HFFc6 (cell line): ENCODE data around the gene FARS2. TPM values are rescaled to one million over a fixed set of nuclear protein-coding genes. Genes with fewer than 3 reads are reported as not detected.
A peak's percentile ranks its signal among the peaks of the same experiment; 100 is the strongest.
"Not testable (repeated sequence)": the region's sequence is repeated elsewhere in the genome, so short reads cannot be mapped to it uniquely, and the experiment has no call there.

Experiments
- DNase-seq: peaks from one replicate; pipeline ENCODE4 v3.0.0-alpha.2; 2018
- H3K27ac Mint-ChIP-seq: 2 replicates; pipeline ENCODE4 v1.8.0; 2020; ENCODE audit warnings: mild to moderate bottlenecking, mixed read lengths
- H3K27me3 Mint-ChIP-seq: 2 replicates; pipeline ENCODE4 v1.8.0; 2021; ENCODE audit warnings: mild to moderate bottlenecking, moderate library complexity, mixed read lengths; ENCODE audit not compliant: insufficient read depth
- H3K36me3 Mint-ChIP-seq: 2 replicates; pipeline ENCODE4 v1.8.0; 2021; ENCODE audit warnings: low read depth, mixed read lengths
- H3K4me1 Mint-ChIP-seq: 2 replicates; pipeline ENCODE4 v1.8.0; 2020; ENCODE audit warnings: low read depth, mixed read lengths
- H3K4me3 Mint-ChIP-seq: 2 replicates; pipeline ENCODE4 v1.8.0; 2020; ENCODE audit warnings: mild to moderate bottlenecking, moderate library complexity, mixed read lengths
- H3K9me3 Mint-ChIP-seq: 2 replicates; pipeline ENCODE4 v1.8.0; 2020; ENCODE audit warnings: mild to moderate bottlenecking, mixed read lengths
- CTCF ChIP-seq: fragments of 200-600 bp; sonication (generic); IDR thresholded peaks from 2 replicates; pipeline ENCODE4 v1.5.0; 2021; ENCODE audit warnings: antibody characterized with exemption, mild to moderate bottlenecking
- total RNA-seq, 6 experiments: library from RNA; stranded (reverse); fragmentation: NEBNext Ultra II Directional; extraction: Animal tissue kit (Norgen Biotek cat#: 25700); gene quantifications; 2 replicates in 1 of 6; 3 replicates in 5 of 6; pipeline ENCODE4 v1.2.3, GENCODE V29; 2021

The FARS2 gene
- total RNA-seq, 6 experiments from 2014 or later, result 11.5 to 16.4 (median 13.1) TPM

- TF ChIP-seq CTCF, result no peak
- H3K36me3 Mint-ChIP-seq, result peaks cover 24% of the 10 kb centered on the region
Measured at GRCh38 chr6:5656226-5656625, 394.9 kb downstream of the FARS2 start.

GRCh38 chr6:5656695-5657094 is 395.4 kb downstream of the FARS2 start:
- H3K9me3 Mint-ChIP-seq, H3K27ac Mint-ChIP-seq, H3K27me3 Mint-ChIP-seq: not testable (repeated sequence)

More at GRCh38 chr6:5656226-5656625, 394.9 kb downstream of the FARS2 start:
- DNase-seq, result no peak
- Mint-ChIP-seq H3K4me1 (peaks cover 60% of the 10 kb centered on the region), H3K9me3 (no peaks in the 10 kb centered on the region), H3K27ac (peak overlapping the region; percentile 27; the same call in 1 of the 2 replicates), H3K27me3 (no peaks in the 10 kb centered on the region), H3K4me3 (no peak overlapping the region)

GRCh38 chr6:5657684-5658430 is 396.5 kb downstream of the FARS2 start:
- DNase-seq, result peak; percentile 57
- Mint-ChIP-seq H3K4me1 (peaks cover 60% of the 10 kb centered on the region), H3K36me3 (peaks cover 26% of the 10 kb centered on the region), H3K4me3 (peak overlapping the region; percentile 33), H3K9me3 (no peaks in the 10 kb centered on the region), H3K27ac (peak overlapping the region; percentile 88), H3K27me3 (no peaks in the 10 kb centered on the region; the same call in 1 of the 2 replicates)
- no peak for TF ChIP-seq CTCF

More at GRCh38 chr6:5656695-5657094, 395.4 kb downstream of the FARS2 start:
- DNase-seq, H3K4me3 Mint-ChIP-seq: not testable (repeated sequence)
- peaks cover 26% of the 10 kb centered on the region for H3K36me3 Mint-ChIP-seq
- peaks cover 60% of the 10 kb centered on the region for H3K4me1 Mint-ChIP-seq

DNA sequence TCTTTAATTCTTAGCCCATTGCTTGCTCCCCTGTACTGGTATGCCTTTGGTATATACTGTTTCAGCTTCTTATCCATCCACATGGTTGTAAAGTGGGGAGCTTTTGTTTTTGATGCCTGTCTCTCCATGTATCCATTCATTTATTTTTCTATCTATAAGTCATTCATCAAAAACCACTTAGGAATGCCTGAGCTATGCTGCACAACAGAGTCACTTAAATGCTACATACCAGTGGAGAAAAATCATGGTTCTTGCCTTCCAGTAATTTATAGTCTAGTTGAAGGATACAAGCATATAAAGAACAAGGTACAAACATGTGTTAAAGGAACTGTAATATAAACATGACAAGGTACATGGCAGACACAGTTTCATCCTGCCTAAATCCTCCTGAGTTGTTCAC is 398.2 kb downstream of the FARS2 start:
- Mint-ChIP-seq H3K9me3 (no peaks in the 10 kb centered on the region), H3K4me3 (no peak overlapping the region), H3K36me3 (peaks cover 26% of the 10 kb centered on the region), H3K4me1 (peaks cover 55% of the 10 kb centered on the region), H3K27ac (no peak overlapping the region; the same call in 1 of the 2 replicates), H3K27me3 (no peaks in the 10 kb centered on the region; the same call in 1 of the 2 replicates)
- peak; percentile 38 for DNase-seq
- TF ChIP-seq CTCF, result no peak

DNA sequence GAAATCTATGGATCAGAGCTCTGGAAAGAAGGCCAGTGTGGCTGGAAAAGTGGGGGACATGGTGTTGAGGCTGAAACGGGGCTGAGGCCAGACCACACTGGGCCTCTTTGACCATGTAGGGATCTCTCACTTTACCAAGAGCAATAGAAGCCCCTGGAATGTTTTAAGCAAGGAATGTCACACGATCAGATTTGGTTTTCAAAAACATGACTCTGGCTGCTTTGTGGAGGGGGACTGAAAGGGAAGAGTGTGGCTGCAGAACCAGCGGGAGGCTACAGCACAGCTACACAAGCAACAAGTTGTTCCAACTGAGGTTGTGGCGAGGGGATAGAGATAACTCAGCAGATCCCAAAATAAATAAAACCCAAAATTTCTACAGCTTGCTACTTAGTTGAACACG is 399.5 kb downstream of the FARS2 start:
- Mint-ChIP-seq H3K27ac (no peak overlapping the region), H3K9me3 (no peaks in the 10 kb centered on the region), H3K36me3 (peaks cover 19% of the 10 kb centered on the region), H3K4me3 (no peak overlapping the region), H3K4me1 (peaks cover 43% of the 10 kb centered on the region), H3K27me3 (no peaks in the 10 kb centered on the region; the same call in 1 of the 2 replicates)
- DNase-seq, result no peak
- no peak for TF ChIP-seq CTCF

- H3K4me3 Mint-ChIP-seq, result no peak overlapping the region
Measured at GRCh38 chr6:5662797-5663196, 401.5 kb downstream of the FARS2 start.

More at GRCh38 chr6:5662797-5663196, 401.5 kb downstream of the FARS2 start:
- Mint-ChIP-seq H3K4me1 (peaks cover 34% of the 10 kb centered on the region), H3K36me3 (peaks cover 14% of the 10 kb centered on the region), H3K27me3 (no peaks in the 10 kb centered on the region; the same call in 1 of the 2 replicates), H3K27ac (no peak overlapping the region), H3K9me3 (no peaks in the 10 kb centered on the region)
- no peak for DNase-seq
- TF ChIP-seq CTCF, result no peak
